ENCODE results near the gene PHKB.

DNA sequence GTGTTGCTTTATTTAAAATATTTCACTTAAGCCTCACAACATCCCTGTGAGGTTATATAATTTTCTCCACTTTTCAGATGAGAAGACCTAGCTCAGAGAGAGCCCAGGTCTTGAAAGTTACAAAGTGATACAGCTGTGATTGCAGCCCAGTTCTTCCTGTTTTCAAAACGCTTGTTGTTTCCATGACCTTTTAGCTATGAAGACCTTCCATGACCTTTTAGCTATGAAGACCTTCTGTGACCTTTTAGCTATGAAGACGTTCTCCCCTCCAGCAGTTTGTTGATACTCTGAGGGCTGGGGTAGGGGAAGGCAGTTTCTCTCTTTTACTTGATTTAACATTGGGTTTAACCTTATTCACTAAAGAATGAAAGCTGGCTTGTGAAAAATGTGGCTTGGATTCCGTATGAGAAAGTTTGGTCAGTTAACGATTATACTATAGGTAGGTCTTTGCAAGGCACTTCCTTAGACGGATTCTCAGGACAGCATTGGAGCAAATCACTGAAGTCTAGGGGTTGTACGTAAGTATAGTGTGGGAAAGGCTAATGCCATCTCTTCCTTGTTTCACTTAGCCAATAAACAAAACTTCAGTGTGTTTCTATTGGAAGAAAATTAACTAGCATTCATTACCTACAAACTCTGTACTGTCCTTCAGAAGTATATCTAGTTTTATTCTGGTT, 20.7 kb downstream of the PHKB start:
- TF ChIP-seq, protein P1, sequence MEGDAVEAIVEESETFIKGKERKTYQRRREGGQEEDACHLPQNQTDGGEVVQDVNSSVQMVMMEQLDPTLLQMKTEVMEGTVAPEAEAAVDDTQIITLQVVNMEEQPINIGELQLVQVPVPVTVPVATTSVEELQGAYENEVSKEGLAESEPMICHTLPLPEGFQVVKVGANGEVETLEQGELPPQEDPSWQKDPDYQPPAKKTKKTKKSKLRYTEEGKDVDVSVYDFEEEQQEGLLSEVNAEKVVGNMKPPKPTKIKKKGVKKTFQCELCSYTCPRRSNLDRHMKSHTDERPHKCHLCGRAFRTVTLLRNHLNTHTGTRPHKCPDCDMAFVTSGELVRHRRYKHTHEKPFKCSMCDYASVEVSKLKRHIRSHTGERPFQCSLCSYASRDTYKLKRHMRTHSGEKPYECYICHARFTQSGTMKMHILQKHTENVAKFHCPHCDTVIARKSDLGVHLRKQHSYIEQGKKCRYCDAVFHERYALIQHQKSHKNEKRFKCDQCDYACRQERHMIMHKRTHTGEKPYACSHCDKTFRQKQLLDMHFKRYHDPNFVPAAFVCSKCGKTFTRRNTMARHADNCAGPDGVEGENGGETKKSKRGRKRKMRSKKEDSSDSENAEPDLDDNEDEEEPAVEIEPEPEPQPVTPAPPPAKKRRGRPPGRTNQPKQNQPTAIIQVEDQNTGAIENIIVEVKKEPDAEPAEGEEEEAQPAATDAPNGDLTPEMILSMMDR (conservative IDR thresholded peaks at IDR 0.05 in 1 of 2, IDR thresholded peaks at IDR 0.05 in 1 of 2; ENCODE audit: extremely low read depth in 1 of 2, insufficient read depth in 1 of 2, low read depth in 1 of 2, low read length in 2 of 2): no peak
- TF ChIP-seq EZH2 (IDR thresholded peaks at IDR 0.05; ENCODE audit: borderline replicate concordance, low read length): no peak

Data from mammary epithelial cell (primary cell).